Stomach (tissue), 4 donors: ENCODE results near the gene SLC44A1.

Experiments used
- EP300 ChIP-seq: sonication (generic); formaldehyde crosslinking; IDR thresholded peaks from one replicate; pipeline ENCODE4 v1.6.1; 2017; ENCODE audit warnings: antibody characterized with exemption
- POLR2A ChIP-seq, 4 donors: fragments of 450-650 bp; IDR thresholded peaks; one replicate each; pipeline ENCODE4 v1.6.1; 2016; ENCODE audit warnings: antibody characterized with exemption in 4 of 4, control low read depth in 2 of 4, mild to moderate bottlenecking in 1 of 4, moderate library complexity in 1 of 4
- POLR2AphosphoS5 ChIP-seq, 3 donors: sonication (generic); formaldehyde crosslinking; IDR thresholded peaks; one replicate each; pipeline ENCODE4 v1.6.1; 2016; ENCODE audit warnings: antibody characterized with exemption in 3 of 3
- TF ChIP-seq, protein P1 (sequence below), 7 experiments: fragments of 450-650 bp in 4 of 7; fragments of 200-600 bp in 3 of 7; sonication (generic) in 3 of 7; IDR thresholded peaks; one replicate each; pipeline ENCODE4 v1.5.1; 2016 to 2019; ENCODE audit warnings: antibody characterized with exemption in 7 of 7, control low read depth in 2 of 7, mild to moderate bottlenecking in 1 of 7

DNA sequence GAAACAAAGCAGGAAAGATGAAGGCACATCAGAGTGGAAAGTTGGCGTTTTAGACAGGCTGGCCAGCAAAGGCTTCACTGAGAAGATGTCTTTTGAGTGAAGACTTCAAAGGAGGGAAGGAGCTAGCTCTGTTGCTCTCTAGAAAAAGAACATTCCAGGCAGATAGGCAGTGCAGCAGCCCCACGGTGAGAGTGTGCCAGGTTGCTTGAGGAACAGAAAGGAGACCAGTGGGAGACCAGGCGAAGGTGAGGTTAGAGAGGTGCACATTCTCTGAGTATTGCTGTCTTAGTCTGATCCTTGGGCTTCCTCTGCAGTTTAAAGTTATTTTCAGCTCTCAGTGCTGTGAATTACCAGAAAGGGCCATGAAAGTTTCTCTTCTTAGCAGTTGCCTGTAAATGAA is 83.8 kb downstream of the SLC44A1 start:
- TF ChIP-seq, protein P1, sequence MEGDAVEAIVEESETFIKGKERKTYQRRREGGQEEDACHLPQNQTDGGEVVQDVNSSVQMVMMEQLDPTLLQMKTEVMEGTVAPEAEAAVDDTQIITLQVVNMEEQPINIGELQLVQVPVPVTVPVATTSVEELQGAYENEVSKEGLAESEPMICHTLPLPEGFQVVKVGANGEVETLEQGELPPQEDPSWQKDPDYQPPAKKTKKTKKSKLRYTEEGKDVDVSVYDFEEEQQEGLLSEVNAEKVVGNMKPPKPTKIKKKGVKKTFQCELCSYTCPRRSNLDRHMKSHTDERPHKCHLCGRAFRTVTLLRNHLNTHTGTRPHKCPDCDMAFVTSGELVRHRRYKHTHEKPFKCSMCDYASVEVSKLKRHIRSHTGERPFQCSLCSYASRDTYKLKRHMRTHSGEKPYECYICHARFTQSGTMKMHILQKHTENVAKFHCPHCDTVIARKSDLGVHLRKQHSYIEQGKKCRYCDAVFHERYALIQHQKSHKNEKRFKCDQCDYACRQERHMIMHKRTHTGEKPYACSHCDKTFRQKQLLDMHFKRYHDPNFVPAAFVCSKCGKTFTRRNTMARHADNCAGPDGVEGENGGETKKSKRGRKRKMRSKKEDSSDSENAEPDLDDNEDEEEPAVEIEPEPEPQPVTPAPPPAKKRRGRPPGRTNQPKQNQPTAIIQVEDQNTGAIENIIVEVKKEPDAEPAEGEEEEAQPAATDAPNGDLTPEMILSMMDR (IDR thresholded peaks at IDR 0.05), result no peak
- TF ChIP-seq POLR2A (IDR thresholded peaks at IDR 0.05), result no peak
- no peak for TF ChIP-seq POLR2AphosphoS5 (IDR thresholded peaks at IDR 0.05)
- TF ChIP-seq EP300, result no peak
